HepG2 (cell line): ENCODE measurements around the gene KMT2B. TPM values are rescaled to one million over a fixed set of nuclear protein-coding genes. Genes with fewer than 3 reads are reported as not detected.
A peak's percentile ranks its signal among the peaks of the same experiment; 100 is the strongest.

ENCODE experiments used
- GATAD2A ChIP-seq: IDR thresholded peaks from 2 replicates; pipeline ENCODE4 v1.6.1; 2016
- JUND ChIP-seq: sonication (generic); formaldehyde crosslinking; IDR thresholded peaks from 2 replicates; pipeline ENCODE4 v1.8.0; 2022; ENCODE audit warnings: mild to moderate bottlenecking, missing genetic modification reagents
- PPARG ChIP-seq: conservative IDR thresholded peaks from 2 replicates; pipeline ENCODE4 v1.6.1; 2016; ENCODE audit warnings: missing biosample characterization, missing genetic modification reagents
- REST ChIP-seq, 2 experiments: IDR thresholded peaks; 2 replicates each; pipeline ENCODE4 v1.6.1; 2011 to 2012; ENCODE audit warnings: low read length in 2 of 2, borderline replicate concordance in 1 of 2, low read depth in 1 of 2, mild to moderate bottlenecking in 1 of 2, moderate library complexity in 1 of 2
- SALL2 ChIP-seq: sonication (generic); formaldehyde crosslinking; IDR thresholded peaks from 2 replicates; pipeline ENCODE4 v1.8.1; 2023; ENCODE audit warnings: mild to moderate bottlenecking, missing genetic modification reagents, inconsistent platforms
- SKIL ChIP-seq: sonication (generic); formaldehyde crosslinking; IDR thresholded peaks from 2 replicates; pipeline ENCODE4 v1.8.0; 2022; ENCODE audit warnings: missing genetic modification reagents, mild to moderate bottlenecking, moderate library complexity, borderline replicate concordance
- SNAPC2 ChIP-seq: sonication (generic); formaldehyde crosslinking; IDR thresholded peaks from 2 replicates; pipeline ENCODE4 v1.8.1; 2022; ENCODE audit warnings: mild to moderate bottlenecking, missing genetic modification reagents
- TBX2 ChIP-seq: sonication (generic); formaldehyde crosslinking; IDR thresholded peaks from 2 replicates; pipeline ENCODE4 v1.5.0; 2020; ENCODE audit warnings: missing genetic modification reagents, mild to moderate bottlenecking, borderline replicate concordance
- TMF1 ChIP-seq: sonication (generic); formaldehyde crosslinking; IDR thresholded peaks from 2 replicates; pipeline ENCODE4 v1.8.1; 2022; ENCODE audit warnings: low read depth, missing genetic modification reagents
- ZFP90 ChIP-seq: sonication (generic); formaldehyde crosslinking; IDR thresholded peaks from 2 replicates; pipeline ENCODE4 v1.8.0; 2022; ENCODE audit warnings: missing genetic modification reagents, mild to moderate bottlenecking, inconsistent platforms, borderline replicate concordance
- ZNF230 ChIP-seq: sonication (generic); formaldehyde crosslinking; IDR thresholded peaks from 2 replicates; pipeline ENCODE4 v1.4.0; 2020; ENCODE audit warnings: mild to moderate bottlenecking, missing genetic modification reagents
- ZNF263 ChIP-seq: sonication (generic); formaldehyde crosslinking; IDR thresholded peaks from 2 replicates; pipeline ENCODE4 v1.4.0; 2020; ENCODE audit warnings: missing genetic modification reagents
- ZNF510 ChIP-seq: sonication (generic); formaldehyde crosslinking; IDR thresholded peaks from 2 replicates; pipeline ENCODE4 v1.4.0; 2020; ENCODE audit warnings: low read depth, mild to moderate bottlenecking, missing genetic modification reagents
- ZNF577 ChIP-seq: sonication (generic); formaldehyde crosslinking; IDR thresholded peaks from 2 replicates; pipeline ENCODE4 v1.4.0; 2020; ENCODE audit warnings: mild to moderate bottlenecking, low read depth, missing genetic modification reagents, borderline replicate concordance
- ZNF652 ChIP-seq: IDR thresholded peaks from 2 replicates; pipeline ENCODE4 v1.6.1; 2016; ENCODE audit warnings: low read depth, borderline replicate concordance
- polyA plus RNA-seq, 8 experiments: library from polyadenylated mRNA; depleted of rRNA in 3 of 8; stranded (reverse) in 7 of 8; unstranded in 1 of 8; fragments of >200 nt; fragmentation: Illumina TruSeq in 4 of 8; extraction: Trizol in 4 of 8; gene quantifications; 2 replicates each; pipeline versions ENCODE4 v1.2.1 to v1.2.3, GENCODE V29; 2011 to 2016; ENCODE audit warnings: low read depth in 4 of 8, missing spikeins in 1 of 8, mixed read lengths in 1 of 8; ENCODE audit not compliant: insufficient read depth in 1 of 8
- total RNA-seq, 5 experiments: library from RNA; depleted of rRNA; stranded (reverse); fragments of >200 nt; fragmentation: Illumina TruSeq; extraction: Trizol; gene quantifications; 2 replicates each; pipeline ENCODE4 v1.2.3, GENCODE V29; 2016; ENCODE audit warnings: low read depth in 1 of 5
- TF ChIP-seq, protein P1 (sequence below): sonication (generic); formaldehyde crosslinking; IDR thresholded peaks from 2 replicates; pipeline ENCODE4 v1.4.0; 2020; ENCODE audit warnings: mild to moderate bottlenecking, missing genetic modification reagents
- TF ChIP-seq, protein P2 (sequence below): sonication (generic); formaldehyde crosslinking; IDR thresholded peaks from 2 replicates; pipeline ENCODE4 v1.5.1; 2020; ENCODE audit warnings: missing genetic modification reagents, mild to moderate bottlenecking, borderline replicate concordance

KMT2B gene
- total and polyA plus RNA-seq, 2 of the 13 experiments (the other 11 are each of a cell fraction or from before 2014, with no cell fraction given) = 6.2 to 16.9 TPM

DNA sequence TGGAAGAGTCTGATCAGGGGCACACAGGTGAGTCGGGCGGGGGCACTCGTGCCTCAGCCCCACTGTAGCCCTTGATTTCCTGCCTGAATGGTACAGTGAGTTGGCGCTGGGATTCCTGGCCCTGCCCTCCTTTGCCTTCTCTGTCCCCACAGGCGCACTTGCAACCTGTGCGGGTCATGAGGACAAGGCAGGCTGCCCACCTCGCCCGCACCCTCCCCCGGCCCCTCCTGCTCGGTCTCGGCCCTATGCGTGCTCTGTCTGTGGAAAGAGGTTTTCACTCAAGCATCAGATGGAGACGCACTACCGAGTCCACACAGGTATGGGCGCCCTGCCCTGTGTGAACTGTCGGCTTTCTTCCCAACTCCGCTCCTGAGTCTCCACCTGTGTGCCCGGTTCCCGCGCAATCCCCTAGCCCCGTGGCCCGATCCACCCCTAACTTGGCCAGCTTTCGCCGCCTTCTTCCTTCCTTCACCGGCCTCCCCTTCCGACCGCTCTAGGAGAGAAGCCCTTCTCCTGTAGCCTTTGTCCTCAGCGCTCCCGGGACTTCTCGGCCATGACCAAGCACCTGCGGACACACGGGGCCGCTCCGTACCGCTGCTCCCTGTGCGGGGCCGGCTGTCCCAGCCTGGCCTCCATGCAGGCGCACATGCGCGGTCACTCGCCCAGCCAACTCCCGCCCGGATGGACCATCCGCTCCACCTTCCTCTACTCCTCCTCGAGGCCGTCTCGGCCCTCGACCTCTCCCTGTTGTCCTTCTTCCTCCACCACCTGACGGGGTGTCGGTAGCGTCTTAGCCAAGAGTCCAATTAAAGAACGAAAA is 1.6 kb upstream of the KMT2B start (continued):
- no peak for TF ChIP-seq ZNF652
- TF ChIP-seq JUND (CRISPR knock-in tag) = 0 out of 2 replicates have a peak, but pooled peaks have one; percentile 27
- TF ChIP-seq, protein P1, sequence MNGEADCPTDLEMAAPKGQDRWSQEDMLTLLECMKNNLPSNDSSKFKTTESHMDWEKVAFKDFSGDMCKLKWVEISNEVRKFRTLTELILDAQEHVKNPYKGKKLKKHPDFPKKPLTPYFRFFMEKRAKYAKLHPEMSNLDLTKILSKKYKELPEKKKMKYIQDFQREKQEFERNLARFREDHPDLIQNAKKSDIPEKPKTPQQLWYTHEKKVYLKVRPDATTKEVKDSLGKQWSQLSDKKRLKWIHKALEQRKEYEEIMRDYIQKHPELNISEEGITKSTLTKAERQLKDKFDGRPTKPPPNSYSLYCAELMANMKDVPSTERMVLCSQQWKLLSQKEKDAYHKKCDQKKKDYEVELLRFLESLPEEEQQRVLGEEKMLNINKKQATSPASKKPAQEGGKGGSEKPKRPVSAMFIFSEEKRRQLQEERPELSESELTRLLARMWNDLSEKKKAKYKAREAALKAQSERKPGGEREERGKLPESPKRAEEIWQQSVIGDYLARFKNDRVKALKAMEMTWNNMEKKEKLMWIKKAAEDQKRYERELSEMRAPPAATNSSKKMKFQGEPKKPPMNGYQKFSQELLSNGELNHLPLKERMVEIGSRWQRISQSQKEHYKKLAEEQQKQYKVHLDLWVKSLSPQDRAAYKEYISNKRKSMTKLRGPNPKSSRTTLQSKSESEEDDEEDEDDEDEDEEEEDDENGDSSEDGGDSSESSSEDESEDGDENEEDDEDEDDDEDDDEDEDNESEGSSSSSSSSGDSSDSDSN (CRISPR knock-in tag) = peak; percentile 88
- TF ChIP-seq PPARG (CRISPR knock-in tag) = no peak
- peak; percentile 37; the same call in 1 of the 2 replicates for TF ChIP-seq ZNF230 (CRISPR knock-in tag)
- TF ChIP-seq, protein P2, sequence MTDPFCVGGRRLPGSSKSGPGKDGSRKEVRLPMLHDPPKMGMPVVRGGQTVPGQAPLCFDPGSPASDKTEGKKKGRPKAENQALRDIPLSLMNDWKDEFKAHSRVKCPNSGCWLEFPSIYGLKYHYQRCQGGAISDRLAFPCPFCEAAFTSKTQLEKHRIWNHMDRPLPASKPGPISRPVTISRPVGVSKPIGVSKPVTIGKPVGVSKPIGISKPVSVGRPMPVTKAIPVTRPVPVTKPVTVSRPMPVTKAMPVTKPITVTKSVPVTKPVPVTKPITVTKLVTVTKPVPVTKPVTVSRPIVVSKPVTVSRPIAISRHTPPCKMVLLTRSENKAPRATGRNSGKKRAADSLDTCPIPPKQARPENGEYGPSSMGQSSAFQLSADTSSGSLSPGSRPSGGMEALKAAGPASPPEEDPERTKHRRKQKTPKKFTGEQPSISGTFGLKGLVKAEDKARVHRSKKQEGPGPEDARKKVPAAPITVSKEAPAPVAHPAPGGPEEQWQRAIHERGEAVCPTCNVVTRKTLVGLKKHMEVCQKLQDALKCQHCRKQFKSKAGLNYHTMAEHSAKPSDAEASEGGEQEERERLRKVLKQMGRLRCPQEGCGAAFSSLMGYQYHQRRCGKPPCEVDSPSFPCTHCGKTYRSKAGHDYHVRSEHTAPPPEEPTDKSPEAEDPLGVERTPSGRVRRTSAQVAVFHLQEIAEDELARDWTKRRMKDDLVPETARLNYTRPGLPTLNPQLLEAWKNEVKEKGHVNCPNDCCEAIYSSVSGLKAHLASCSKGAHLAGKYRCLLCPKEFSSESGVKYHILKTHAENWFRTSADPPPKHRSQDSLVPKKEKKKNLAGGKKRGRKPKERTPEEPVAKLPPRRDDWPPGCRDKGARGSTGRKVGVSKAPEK (CRISPR knock-in tag) = no peak
- peak; percentile 48; the same call in 1 of the 2 replicates for TF ChIP-seq ZNF510 (CRISPR knock-in tag)
- TF ChIP-seq ZNF263 (CRISPR knock-in tag) = no peak
- TF ChIP-seq SNAPC2 (CRISPR knock-in tag) = peak; percentile 49; the same call in 1 of the 2 replicates
- 0 out of 2 replicates have a peak, but pooled peaks have one; percentile 21 for TF ChIP-seq TMF1 (CRISPR knock-in tag)
- peak; percentile 64; the same call in 1 of the 2 replicates for TF ChIP-seq TBX2 (CRISPR knock-in tag)
- TF ChIP-seq ZNF577 (CRISPR knock-in tag) = no peak
- peak; percentile 4 for TF ChIP-seq SALL2 (CRISPR knock-in tag)
- 0 out of 2 replicates have a peak, but pooled peaks have one; percentile 50 for TF ChIP-seq ZFP90 (CRISPR knock-in tag)
- no peak for TF ChIP-seq REST (IDR thresholded peaks at IDR 0.05; ENCODE audit: borderline replicate concordance in 1 of 2, low read depth in 1 of 2, low read length in 2 of 2)
- no peak for TF ChIP-seq GATAD2A
- no peak for TF ChIP-seq SKIL
